ENCODE measurements around the gene RANGAP1. TPM values are rescaled to one million over a fixed set of nuclear protein-coding genes. Genes with fewer than 3 reads are reported as not detected.

The RANGAP1 gene
- polyA plus RNA-seq, 2 of the 4 experiments (the other 2 are of a cell fraction): 44.9 to 75.1 TPM

DNA sequence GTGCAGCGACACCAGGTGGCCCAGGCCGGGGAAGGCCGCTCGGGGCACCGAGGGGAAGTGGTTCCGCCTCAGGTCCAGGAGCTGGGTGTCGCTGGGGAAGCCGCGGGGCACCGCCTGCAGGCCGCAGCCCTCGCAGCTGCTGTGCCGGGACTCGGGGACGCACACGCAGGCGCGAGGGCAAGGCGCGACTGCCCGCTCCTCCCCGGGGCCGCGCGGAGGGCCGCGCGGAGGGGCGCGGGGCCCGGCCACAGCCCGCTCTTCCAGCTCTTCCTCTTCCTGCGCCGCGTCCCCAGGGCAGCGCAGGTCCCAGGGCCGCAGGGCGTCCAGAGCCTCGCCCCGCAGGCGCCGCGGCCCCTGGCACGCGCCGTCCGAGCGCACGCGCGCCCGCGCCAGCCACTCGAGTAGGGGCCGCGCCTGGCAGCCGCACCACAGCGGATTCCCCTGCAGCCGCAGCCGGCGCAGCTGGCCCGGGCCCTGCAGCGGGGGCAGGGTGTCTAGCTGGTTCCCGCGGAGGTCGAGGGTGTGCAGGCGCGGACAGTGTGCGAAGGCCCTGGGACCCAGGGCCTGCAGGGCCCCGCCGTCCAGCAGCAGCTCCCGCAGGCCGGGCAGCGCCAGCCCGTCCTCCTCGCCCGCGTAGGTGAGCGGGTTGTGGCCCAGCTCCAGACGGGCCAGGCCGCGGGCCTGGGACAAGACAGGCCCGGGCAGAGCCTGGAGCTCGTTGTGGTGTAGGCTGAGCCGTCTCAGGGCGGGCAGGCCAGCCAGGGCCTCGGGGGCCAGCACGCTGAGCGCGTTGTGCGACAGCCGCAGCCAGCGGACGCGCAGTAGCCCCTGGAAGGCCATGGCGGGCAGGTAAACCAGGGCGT lies 48.0 kb downstream of the RANGAP1 start:
- no peak for FAIRE-seq
- no peak for DNase-seq (ENCODE audit: low read depth in 1 of 2, low spot score in 1 of 2)
- Histone ChIP-seq H3K4me1 (no peaks in the 10 kb centered on the region), H3K27ac (no peak overlapping the region), H3K4me2 (no peak overlapping the region; the same call in 2 of the 3 replicates), H3K4me3 (no peak overlapping the region), H3K9me3 (no peaks in the 10 kb centered on the region)
- ChIA-PET POLR2A (no interaction called here), CTCF (interaction anchor here (0.8 to 2.1 kb wide), 9 partner anchors 10 to 320 kb away, joined by 3 to 9 read pairs (median 4); no protein-coding TSS in a partner anchor)
- ATAC-seq: peak in 1 of 2 experiments; percentile 27; a peak in 2 of 6 replicates
- TF ChIP-seq SMC3 (IDR thresholded peaks at IDR 0.05) (no peak), HOXA7 (CRISPR knock-in tag; IDR thresholded peaks at IDR 0.05) (no peak), KDM5A (IDR thresholded peaks at IDR 0.05) (no peak), POLR2A (IDR thresholded peaks at IDR 0.05; ENCODE audit: low read length) (no peak), ESRRA (IDR thresholded peaks at IDR 0.05; ENCODE audit: borderline replicate concordance, low read length) (no peak)
- TF ChIP-seq, protein P1, sequence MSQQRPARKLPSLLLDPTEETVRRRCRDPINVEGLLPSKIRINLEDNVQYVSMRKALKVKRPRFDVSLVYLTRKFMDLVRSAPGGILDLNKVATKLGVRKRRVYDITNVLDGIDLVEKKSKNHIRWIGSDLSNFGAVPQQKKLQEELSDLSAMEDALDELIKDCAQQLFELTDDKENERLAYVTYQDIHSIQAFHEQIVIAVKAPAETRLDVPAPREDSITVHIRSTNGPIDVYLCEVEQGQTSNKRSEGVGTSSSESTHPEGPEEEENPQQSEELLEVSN (IDR thresholded peaks at IDR 0.05; ENCODE audit: borderline replicate concordance, low read depth): no peak
- TF ChIP-seq, protein P2, sequence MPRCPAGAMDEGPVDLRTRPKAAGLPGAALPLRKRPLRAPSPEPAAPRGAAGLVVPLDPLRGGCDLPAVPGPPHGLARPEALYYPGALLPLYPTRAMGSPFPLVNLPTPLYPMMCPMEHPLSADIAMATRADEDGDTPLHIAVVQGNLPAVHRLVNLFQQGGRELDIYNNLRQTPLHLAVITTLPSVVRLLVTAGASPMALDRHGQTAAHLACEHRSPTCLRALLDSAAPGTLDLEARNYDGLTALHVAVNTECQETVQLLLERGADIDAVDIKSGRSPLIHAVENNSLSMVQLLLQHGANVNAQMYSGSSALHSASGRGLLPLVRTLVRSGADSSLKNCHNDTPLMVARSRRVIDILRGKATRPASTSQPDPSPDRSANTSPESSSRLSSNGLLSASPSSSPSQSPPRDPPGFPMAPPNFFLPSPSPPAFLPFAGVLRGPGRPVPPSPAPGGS (IDR thresholded peaks at IDR 0.05): no peak
- WGBS (ENCODE audit: missing lambda C conversion rate): 87% methylated on average over 12 of the region's 97 CpGs

DNA sequence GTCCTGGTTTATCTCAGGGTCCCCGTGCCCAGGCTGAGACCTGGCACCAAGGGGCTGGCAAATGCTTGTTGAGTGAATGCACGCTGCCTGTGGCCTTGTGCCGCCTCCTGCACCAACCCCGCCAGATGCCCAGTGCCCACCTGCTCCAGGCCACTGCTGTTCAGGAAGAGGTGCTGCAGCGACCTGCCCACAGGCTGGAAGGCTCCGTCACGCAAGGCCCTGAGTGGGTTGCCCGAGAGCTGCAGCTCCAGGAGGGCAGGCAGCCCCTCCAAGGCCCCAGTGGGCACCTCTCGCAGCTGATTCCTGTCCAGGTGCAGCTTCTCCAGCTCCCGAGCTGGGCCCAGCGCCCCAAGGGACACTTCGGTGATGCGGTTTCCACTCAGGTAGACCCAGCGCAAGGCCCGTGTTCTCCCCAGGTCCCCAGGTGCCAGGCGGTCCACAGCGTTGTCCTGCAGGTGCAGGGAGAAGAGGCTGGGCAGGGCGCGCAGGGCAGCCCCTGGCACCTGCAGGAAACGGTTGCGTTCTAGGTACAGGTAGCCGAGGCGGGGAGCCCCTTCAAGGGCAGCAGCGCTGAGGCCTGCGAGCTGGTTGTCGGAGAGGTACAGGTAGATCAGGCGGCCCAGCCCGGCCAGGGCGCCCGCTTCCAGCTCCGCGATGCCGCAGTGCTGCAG lies 48.8 kb downstream of the RANGAP1 start:
- FAIRE-seq: no peak
- no peak overlapping the region for H3K4me2 ChIP-seq
- WGBS (ENCODE audit: missing lambda C conversion rate): 89% methylated on average over 3 of the region's 33 CpGs
- no peak overlapping the region for H3K4me3 ChIP-seq
- no peak for ATAC-seq
- H3K27ac ChIP-seq: no peak overlapping the region
- H3K4me1 ChIP-seq: 0 out of 3 replicates have a peak, but pooled peaks cover 4% of the 10 kb centered on the region
- TF ChIP-seq EHF (CRISPR knock-in tag; IDR thresholded peaks at IDR 0.05): no peak
- TF ChIP-seq TP53 (CRISPR knock-in tag; IDR thresholded peaks at IDR 0.05): no peak
- TF ChIP-seq, protein P2 (IDR thresholded peaks at IDR 0.05): no peak
- TF ChIP-seq ZC3H11A (IDR thresholded peaks at IDR 0.05): no peak
- no peak for TF ChIP-seq PHF8 (IDR thresholded peaks at IDR 0.05; ENCODE audit: borderline replicate concordance, low read depth)
- no peak for TF ChIP-seq GATA3 (IDR thresholded peaks at IDR 0.05; ENCODE audit: borderline replicate concordance)
- no peak for TF ChIP-seq ZSCAN20 (CRISPR knock-in tag; IDR thresholded peaks at IDR 0.05)
- TF ChIP-seq ESRRA (IDR thresholded peaks at IDR 0.05; ENCODE audit: borderline replicate concordance, low read length): no peak
- no peak for TF ChIP-seq CHD4 (IDR thresholded peaks at IDR 0.05; ENCODE audit: borderline replicate concordance)
- no peak for TF ChIP-seq RFX5 (IDR thresholded peaks at IDR 0.05)
- no peak for TF ChIP-seq ZNF302 (CRISPR knock-in tag; IDR thresholded peaks at IDR 0.05)
- TF ChIP-seq, protein P3, sequence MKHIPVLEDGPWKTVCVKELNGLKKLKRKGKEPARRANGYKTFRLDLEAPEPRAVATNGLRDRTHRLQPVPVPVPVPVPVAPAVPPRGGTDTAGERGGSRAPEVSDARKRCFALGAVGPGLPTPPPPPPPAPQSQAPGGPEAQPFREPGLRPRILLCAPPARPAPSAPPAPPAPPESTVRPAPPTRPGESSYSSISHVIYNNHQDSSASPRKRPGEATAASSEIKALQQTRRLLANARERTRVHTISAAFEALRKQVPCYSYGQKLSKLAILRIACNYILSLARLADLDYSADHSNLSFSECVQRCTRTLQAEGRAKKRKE (CRISPR knock-in tag; IDR thresholded peaks at IDR 0.05; ENCODE audit: low read depth): no peak
- TF ChIP-seq SREBF2 (IDR thresholded peaks at IDR 0.05): no peak
- TF ChIP-seq, protein P4, sequence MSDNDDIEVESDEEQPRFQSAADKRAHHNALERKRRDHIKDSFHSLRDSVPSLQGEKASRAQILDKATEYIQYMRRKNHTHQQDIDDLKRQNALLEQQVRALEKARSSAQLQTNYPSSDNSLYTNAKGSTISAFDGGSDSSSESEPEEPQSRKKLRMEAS (IDR thresholded peaks at IDR 0.05): no peak
- ChIA-PET POLR2A (no interaction called here), CTCF (interaction anchor here (0.8 to 2.1 kb wide), 9 partner anchors 10 to 319 kb away, joined by 3 to 9 read pairs (median 4); no protein-coding TSS in a partner anchor)
- no peak for DNase-seq (ENCODE audit: low read depth in 1 of 2, low spot score in 1 of 2)
- H3K9me3 ChIP-seq: no peaks in the 10 kb centered on the region
